Measurements from ENCODE around the gene EPN1.

The EPN1 gene

DNA sequence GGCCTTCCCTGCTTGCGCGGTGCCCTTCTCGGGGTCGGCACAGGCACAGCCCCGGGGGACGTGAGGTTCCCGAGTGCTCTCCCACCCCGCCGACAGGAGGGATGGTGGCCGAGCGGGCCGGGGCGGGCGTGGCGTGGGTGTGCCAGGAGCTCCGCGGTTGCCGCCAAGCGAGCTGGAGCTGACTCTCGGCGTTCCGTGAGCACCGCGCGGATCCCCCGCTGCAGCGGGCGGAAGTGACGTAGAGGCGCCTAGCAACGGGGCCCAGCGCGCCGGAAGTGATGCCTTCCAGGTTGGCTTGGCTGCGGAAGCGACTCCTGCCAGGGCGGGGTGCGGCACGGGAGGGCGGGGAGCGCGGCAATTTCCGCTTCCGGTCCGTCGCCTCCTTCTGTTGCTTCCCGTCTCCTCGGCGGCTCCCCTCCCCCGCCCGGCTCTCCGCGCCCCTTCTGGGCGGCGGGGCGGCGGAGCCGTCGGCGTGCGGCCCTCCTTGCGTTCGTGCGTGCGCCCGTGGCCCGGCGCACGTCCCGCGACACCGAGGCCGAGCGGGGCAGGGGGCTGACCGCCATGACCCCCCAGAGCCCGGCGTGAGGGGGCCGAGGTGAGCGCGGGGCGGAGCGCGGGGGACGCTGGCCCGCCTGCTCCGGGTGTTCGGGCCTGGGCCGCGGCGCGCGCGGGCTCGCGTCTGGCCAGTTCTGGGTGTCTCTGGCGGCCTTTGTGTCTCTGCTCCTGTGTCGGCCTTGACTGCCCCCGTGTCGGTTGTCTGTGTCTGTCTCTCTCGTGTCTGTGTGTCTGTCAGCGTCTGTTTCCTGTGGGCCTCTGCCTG, at the start of gene EPN1:
TSS of gene EPN1 (plus strand) at position 386 of the 820 bp plus-strand sequence. CDS start 3,402 bp downstream, outside the sequence.
- TF ChIP-seq GATA2 (IDR thresholded peaks at IDR 0.05; ENCODE audit: low read depth, low read length) (no peak), GATA3 (IDR thresholded peaks at IDR 0.05; ENCODE audit: low read depth, low read length) (no peak)

DNA sequence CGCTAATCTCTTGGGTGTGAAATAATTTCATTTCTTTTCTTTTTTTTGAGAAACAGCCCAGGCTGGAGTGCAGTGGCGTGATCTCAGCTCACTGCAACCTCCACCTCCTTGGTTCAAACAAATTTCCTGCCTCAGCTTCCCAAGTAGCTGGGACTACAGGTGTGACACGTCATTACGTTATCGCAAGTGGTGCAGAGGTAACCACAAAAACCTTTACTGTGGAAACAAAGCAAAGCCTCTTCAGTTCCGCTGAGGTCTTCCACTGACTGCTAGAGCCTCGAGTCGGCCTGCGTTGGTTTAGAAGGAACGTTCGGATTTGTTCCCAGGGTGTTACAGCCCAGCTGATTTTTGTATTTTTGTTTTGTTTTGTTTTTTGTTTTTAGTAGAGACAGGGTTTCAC, 48.7 kb upstream of the EPN1 start:
- TF ChIP-seq GATA3 (IDR thresholded peaks at IDR 0.05; ENCODE audit: low read depth, low read length) (no peak), GATA2 (IDR thresholded peaks at IDR 0.05; ENCODE audit: low read depth, low read length) (no peak)

DNA sequence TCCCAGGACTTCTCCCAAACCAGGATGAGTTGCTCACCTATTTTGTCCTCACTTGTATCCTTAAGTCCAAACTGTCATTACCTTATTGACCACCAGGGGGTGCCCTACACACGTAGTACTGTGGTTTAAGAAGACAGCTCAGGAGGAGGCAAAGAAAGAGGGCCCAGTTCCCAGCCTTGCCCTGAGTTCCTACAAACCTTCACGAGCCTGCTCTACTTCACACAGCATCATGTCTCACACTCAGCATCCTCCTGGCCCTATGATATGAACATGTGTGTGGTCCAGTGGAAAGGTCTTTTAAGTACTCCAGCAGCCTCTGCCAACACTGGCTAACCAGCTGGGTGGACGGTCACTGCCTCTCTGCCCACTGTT, 42.6 kb upstream of the EPN1 start:
- no peak for TF ChIP-seq GATA2 (IDR thresholded peaks at IDR 0.05; ENCODE audit: low read depth, low read length)
- no peak for TF ChIP-seq GATA3 (IDR thresholded peaks at IDR 0.05; ENCODE audit: low read depth, low read length)

DNA sequence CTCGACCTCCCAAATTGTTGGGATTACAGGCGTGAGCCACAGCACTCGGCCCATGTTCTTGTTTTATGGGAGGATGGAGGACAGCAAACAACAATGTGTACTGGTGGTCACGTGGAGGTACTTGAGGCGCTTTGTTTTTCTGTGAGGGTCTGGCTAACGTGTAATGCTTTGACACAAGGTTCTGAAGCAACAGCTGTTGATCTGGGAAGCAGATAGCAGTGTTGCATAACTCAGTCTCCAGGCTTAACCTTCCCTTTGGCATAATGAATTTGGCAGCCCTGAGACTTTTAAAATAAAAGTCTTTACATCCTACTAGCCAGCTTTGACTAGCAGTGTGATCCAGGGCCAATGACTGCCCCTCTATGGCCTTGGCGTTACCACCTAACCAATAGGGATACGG, 41.2 kb upstream of the EPN1 start:
- TF ChIP-seq GATA3 (IDR thresholded peaks at IDR 0.05; ENCODE audit: low read depth, low read length) (no peak), GATA2 (IDR thresholded peaks at IDR 0.05; ENCODE audit: low read depth, low read length) (no peak; the same call in 1 of the 2 replicates)

DNA sequence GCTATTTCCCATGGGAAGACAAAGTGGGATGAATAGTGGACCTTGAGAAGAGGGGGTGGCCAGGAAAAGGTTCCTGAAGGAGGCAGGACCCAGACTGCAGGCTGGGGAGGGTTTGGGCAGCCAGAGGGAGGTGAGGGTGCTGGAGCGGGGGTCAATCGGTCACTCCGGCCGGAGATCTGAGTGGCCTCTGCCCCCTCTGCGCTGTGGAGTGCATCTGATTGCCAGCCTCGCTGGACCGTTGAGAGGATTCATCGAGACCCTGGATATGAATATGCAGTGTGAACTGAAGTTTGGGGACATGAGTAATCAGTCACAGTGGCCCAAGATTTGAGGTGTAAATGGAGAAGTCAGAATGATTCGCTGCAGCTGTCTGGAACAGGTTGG, 39.7 kb upstream of the EPN1 start:
- TF ChIP-seq GATA2 (IDR thresholded peaks at IDR 0.05; ENCODE audit: low read depth, low read length) (no peak), GATA3 (IDR thresholded peaks at IDR 0.05; ENCODE audit: low read depth, low read length) (no peak)

DNA sequence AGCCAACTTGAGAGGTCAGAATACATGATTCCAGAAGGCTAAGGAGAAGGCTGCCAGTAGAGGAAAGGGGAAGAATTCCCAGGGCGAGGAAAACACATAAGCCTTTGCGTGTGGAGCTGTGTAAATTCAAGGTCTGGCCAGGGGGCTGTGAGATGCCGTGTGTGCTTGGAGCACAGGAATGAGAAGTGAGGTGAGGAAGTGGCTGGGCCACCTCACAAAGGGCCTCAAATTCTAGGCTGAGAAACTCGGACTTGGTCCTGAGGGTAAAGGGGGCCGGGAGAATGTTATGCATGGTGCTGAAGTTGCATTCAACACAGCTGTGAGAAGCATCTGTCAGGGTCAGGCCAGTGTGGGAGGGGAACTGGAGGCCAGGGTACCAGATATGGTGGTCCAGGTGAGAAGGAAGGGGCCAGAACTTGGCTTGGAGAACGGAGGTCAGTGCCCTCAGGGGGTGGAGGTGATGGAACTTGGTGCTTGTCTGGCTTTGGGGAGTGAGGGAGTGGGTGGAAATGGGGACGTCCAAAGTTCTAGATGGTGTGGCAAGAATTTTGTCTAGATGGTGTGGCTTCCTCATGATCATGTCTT, 39.1 kb upstream of the EPN1 start:
- no peak for TF ChIP-seq GATA2 (IDR thresholded peaks at IDR 0.05; ENCODE audit: low read depth, low read length)
- no peak for TF ChIP-seq GATA3 (IDR thresholded peaks at IDR 0.05; ENCODE audit: low read depth, low read length)

DNA sequence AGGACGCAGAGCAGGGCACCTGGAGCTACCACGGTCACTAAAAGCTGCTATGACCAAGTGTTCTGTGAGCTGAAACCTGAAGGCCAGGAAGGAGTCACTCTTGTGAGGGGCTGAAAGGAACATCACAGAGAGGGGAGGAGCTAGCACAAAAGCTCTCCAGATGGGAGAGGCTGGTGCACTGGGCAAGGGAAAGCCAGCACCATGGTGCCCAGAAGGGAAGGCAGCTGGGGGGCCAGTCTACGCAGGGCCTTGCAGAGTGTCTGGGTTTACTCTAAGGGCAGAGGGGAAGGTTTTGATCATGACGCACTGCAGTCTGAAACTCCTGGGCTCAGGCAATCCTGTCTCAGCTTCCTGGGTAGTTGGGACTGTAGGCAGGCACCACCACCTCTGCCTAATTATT, 38.3 kb upstream of the EPN1 start:
- TF ChIP-seq GATA3 (IDR thresholded peaks at IDR 0.05; ENCODE audit: low read depth, low read length): no peak

DNA sequence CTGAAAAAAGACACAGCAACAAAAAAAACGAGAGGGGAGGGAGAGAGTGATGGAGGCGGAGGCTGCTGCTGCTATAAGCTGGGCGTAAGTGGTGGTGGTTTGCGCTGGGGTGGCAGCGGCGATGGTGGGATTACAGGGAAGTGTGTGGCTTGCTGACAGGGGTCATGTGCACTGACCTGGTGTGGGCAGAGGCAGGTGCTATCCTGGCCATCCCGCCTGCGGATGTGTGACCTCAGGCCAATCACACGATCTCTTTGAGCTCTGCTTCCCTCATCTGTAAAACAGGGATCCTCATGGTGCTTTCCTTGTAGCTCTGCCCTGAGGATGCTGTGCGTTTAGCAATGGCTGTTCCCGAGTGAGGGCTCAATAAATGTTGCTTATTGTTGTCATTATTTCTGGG, 37.5 kb upstream of the EPN1 start:
- no peak for TF ChIP-seq GATA2 (IDR thresholded peaks at IDR 0.05; ENCODE audit: low read depth, low read length)
- TF ChIP-seq GATA3 (IDR thresholded peaks at IDR 0.05; ENCODE audit: low read depth, low read length): no peak

DNA sequence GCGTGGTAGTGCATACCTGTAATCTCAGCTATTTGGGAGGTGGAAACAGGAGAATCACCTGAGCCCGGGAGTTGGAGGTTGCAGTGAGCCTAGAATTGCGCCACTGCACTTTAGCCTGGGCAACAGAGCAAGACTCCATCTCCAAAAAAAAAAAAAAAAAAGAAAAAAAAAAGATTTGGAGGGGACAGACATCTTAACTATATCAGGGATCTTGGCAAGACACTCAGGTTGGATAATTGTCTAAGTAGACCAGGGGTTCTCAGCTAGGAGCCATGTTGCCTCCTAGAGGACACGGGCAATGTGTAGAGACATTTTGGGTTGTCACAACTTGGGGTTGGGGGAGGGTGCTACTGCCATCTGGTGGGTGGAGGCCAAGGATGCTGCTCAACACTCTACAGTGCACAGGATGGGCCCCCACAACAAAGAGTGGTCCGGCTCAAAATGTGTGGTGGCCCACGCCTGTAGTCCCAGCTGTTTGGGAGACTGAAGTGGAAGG, 36.1 kb upstream of the EPN1 start:
- TF ChIP-seq GATA2 (IDR thresholded peaks at IDR 0.05; ENCODE audit: low read depth, low read length) (no peak), GATA3 (IDR thresholded peaks at IDR 0.05; ENCODE audit: low read depth, low read length) (no peak)

DNA sequence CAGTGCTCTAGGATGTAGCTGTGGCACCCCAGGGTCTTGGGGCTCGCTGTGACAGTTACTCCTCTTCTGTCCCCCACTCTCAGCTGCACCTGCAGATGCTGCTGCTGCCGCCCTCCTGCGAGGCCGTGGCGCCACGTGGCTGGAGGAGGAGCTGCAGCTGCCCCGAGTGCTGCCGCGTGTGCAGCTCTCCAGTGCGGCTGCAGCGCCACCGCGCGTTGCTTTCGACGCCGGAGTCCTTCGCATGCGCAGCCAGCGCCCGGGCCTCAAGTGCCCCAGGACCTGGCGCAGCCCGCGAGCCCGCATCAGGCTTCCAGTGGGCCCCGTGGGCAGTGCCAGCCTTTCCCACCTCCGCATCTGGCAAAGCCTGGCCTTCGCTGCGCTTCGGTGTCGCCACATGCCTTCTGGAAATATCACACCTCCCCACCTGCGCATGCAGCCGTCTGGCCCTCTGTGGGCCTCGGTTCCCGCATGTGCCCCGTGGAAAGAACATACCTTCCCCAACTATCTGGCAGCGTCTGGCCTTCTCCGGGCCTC, 34.9 kb upstream of the EPN1 start:
- no peak for TF ChIP-seq GATA2 (IDR thresholded peaks at IDR 0.05; ENCODE audit: low read depth, low read length)
- TF ChIP-seq GATA3 (IDR thresholded peaks at IDR 0.05; ENCODE audit: low read depth, low read length): no peak

DNA sequence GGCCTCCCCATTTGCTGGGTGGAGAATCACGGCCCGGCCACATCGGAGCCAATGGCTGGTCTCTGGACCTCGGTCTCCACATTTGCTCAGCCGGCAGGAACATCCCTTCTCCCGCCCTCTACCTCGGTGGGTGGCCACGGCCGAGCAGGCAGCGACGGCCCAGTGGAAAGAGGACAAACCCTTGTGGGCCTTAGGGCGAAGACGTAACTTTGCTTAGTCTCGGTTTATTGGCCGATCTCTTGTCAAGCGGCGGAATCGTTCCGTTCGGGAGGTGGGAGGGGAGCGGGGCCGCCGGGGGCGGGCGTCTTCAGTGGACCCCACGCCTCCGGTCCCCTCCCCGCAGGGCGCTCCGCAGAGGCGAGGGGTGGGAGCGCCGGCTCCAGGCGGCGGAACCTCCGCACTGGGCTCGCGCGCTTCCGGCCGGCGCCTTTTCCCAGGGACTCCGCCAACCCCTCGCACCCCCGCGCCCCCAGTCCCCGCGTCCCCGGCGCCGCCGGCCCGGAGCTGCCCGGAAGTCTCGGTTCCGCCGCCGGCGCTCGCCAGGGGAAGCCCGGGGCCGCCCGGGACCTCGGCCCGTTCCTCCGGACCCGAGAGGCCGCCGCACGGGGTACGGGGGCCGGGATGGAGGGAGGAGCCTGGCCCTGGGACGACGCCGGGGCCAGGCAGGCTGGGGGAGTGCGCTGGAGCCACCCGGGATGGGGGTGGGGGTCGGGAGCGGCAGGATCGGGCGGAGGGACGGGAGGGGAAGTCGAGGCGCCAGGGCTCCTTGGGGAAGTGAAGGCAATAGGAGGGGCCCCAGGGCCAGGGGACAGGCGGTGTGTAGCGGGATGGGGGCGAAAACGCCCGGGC, 34.2 kb upstream of the EPN1 start, which contains the start of gene ZNF580:
TSS of gene ZNF580 (plus strand) at position 426 of the 849 bp plus-strand sequence. CDS start 1,507 bp downstream, outside the sequence.
- TF ChIP-seq GATA2 (IDR thresholded peaks at IDR 0.05; ENCODE audit: low read depth, low read length): no peak
- TF ChIP-seq GATA3 (IDR thresholded peaks at IDR 0.05; ENCODE audit: low read depth, low read length): no peak

DNA sequence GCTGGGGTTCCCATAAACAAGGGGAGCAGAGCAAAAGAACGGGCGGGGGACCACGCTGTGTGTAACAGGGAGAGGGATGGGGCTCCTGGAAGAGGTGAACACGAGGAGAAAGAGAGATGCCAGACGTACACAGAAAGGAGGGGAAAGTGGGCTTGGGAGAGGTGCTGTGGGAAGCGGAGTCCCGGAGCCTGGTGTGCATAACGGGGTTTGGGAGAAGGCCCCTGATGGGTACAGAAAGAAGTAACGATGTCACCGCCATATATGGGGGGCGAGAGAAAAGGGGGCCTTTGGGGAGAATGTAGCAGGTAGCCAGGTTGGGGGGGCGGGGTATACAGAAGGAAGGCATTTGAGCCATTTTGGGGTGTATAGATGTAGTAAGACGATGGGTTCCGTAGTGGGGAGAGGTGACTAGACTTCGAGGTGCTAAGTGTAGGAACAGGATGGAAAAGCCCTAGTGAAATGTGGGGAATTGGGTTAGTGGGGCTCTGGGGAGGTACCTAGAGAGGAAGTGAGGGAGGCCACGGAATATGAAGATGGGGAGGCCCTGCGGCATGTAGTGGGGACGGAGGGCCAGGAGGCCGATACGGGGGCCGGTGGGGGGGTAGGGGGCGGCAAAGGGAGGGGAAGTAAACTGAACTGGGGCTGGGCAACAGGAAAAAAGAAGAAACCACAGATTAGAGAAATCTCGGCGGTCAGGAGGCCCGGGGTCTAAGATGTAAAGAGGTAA, 33.4 kb upstream of the EPN1 start:
- TF ChIP-seq GATA3 (IDR thresholded peaks at IDR 0.05; ENCODE audit: low read depth, low read length): no peak
- no peak for TF ChIP-seq GATA2 (IDR thresholded peaks at IDR 0.05; ENCODE audit: low read depth, low read length)
